HG02870 (cell line): ENCODE measurements around the gene ITFG2.
"Not testable (repeated sequence)": the region's sequence is repeated elsewhere in the genome, so short reads cannot be mapped to it uniquely, and the experiment has no call there.

ENCODE experiments used
- ATAC-seq: cut with Tn5 transposase; IDR thresholded peaks from one replicate; pipeline ENCODE4 v1.9.1; 2021; ENCODE audit warnings: mild to moderate bottlenecking, moderate library complexity; ENCODE audit not compliant: unreplicated experiment

The ITFG2 gene

DNA sequence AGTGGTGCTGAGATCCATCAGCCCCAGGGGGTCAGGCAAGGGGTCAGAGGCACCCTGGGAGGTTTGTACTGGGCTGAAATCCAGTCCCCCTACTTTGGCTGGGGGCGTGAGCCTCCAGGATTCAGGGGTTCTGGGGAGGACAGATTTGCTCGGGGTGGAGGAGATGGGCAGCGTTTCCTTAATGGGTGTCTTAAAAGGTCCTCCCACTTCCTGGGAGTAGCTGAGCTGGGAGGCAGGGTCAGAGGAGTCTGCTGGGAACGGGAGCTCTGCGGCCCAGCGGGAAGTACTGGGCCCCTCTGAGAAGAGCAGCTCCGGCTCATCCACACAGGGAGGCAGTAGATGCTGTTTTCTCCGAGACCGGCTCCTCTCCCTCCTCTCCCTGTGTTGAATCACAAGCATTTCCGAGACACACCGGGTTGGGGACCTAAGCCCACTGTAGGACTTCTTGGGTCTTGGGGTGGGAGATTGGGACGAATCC lies 46.5 kb downstream of the ITFG2 start:
- ATAC-seq, result no peak

DNA sequence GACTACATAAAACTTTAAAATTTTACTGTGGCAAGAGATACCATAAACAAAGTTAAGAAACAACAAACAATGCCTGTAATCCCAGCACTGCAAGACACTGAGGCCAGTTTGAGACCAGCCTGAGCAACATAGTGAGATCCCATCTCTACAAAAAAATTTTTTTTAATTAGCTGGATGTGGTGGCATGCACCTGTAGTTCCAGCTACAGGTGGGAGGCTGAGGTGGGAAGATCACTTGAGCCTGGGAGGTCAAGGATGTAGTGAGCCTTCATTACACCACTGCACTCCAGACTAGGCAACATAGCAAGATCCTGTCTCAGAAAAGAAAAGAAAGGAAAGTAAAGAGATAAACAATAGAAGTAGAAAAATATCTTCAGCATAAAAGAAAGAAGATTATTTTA lies 47.7 kb downstream of the ITFG2 start:
- ATAC-seq, result no peak

DNA sequence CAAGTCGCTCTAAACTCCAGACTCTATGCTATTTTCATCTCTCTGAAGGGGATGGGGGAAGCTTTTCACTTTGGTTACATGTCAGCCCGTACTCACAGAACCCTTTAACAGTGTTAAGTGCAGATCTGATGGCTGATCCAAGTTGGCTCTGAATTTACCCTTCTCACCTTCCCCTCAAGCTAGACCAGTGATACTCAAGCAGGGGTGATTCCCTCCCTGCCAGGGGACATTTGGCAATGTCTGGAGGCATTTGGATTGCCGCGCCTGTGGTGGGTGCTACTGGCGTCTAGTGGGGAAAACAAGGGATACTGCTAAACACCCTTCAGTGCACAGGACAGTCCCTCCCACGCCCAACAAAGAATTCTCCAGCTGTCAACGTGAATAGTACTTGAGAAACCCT lies 50.4 kb downstream of the ITFG2 start:
- ATAC-seq, result no peak

DNA sequence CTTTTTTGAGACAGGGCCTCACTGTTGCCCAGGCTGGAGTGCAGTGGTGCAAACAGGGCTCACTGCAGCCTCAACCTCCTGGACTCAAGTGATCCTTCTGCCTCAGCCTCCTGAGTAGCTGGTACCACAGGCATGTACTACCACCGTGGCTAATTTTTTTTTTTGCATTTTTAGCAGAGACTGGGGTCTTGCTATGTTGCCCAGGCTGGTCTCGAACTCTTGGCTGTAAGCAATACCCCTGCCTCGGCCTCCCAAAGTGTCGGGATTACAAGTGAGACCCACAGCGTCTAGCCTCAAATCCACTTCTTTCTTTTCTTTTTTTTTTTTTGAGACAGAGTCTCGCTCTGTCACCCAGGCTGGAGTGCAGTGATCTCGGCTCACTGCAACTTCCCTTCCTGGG lies 50.9 kb downstream of the ITFG2 start:
- not testable (repeated sequence) for ATAC-seq

DNA sequence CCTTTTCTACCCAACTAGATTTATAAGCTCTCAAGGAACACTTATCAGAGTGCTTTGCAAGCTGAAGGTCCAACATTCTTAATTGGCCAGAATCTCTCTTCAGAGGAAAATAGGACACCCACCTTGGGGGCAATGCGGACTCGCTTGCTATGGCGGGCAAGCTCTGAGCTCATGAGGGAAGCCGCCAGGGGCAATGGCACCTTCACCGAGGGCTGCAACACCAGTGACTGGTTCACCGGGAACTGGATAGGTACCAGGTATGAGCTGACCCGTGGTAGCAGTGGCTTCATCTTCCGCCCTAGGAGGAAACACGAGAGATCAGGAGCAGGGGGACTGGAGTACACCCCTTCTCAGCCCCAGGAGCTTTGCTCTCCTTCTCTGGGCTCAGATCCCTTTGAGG lies 51.7 kb downstream of the ITFG2 start:
- ATAC-seq, result no peak

DNA sequence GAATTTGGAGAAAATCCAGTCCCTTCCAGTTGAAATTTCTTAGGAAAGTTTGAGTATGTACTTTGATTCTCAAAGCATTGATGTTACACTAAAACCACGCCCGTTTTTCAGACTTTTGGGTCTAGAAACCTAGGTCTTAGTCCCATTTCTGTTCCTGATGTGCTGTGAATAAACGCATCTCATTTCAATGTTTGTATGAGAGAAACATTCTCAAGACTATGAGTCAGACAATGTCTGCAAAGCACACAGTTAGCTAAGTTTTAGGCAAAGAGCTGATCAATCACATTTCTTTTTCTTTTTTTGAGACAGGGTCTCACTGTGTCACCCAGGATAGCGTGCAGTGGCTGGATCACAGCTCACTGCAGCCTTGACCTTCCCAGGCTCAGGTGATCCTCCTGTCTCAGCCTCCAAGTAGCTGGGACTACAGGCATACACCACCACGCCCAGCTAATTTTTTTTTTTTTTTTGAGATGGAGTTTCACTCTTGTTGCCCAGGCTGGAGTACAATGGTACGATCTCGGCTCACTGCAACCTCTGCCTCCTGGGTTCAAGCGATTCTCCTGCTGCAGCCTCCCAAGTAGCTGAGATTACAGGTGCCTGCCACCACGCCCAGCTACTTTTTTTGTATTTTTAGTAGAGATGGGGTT lies 56.6 kb downstream of the ITFG2 start:
- not testable (repeated sequence) for ATAC-seq
